ENCODE data around the gene CYBB. TPM values are rescaled to one million over a fixed set of nuclear protein-coding genes. Genes with fewer than 3 reads are reported as not detected.

Gene CYBB
- total and polyA plus RNA-seq, 2 of the 4 experiments (the other 2 are of a cell fraction), result not detected

GRCh38 chrX:37746218-37746941, 33.5 kb upstream of the CYBB start:
- Histone ChIP-seq H3K9ac (ENCODE audit: low read depth, low read length) (no peak overlapping the region), H3K18ac (ENCODE audit: low read depth, low read length) (no peak overlapping the region), H2AK5ac (ENCODE audit: low read depth, low read length) (no peak overlapping the region), H3K23ac (ENCODE audit: low read depth, low read length) (no peak overlapping the region), H4K20me1 (ENCODE audit: insufficient read depth, low read length) (no peaks in the 10 kb centered on the region), H3K4me3 (ENCODE audit: insufficient read depth, low read depth, low read length) (no peak overlapping the region), H3K4me1 (ENCODE audit: control insufficient read depth, insufficient read depth, low read length) (no peaks in the 10 kb centered on the region), H2BK20ac (ENCODE audit: low read depth, low read length) (no peak overlapping the region), H3K4me2 (ENCODE audit: low read depth, low read length) (no peak overlapping the region), H2AK9ac (replicated peaks; ENCODE audit: low read depth, low read length, poor library complexity) (no peak overlapping the region), H4K91ac (ENCODE audit: insufficient read depth, low read depth, low read length) (no peak overlapping the region), H3K27ac (ENCODE audit: insufficient read depth, low read length) (no peak overlapping the region), H2BK15ac (ENCODE audit: low read depth, low read length) (no peak overlapping the region), H4K5ac (ENCODE audit: low read depth, low read length) (no peak overlapping the region), H3K36me3 (ENCODE audit: control insufficient read depth, insufficient read depth, low read length) (no peaks in the 10 kb centered on the region), H3K56ac (ENCODE audit: extremely low read depth, insufficient read depth, low read length) (no peak overlapping the region), H3K9me3 (ENCODE audit: control insufficient read depth, insufficient read depth, low read length) (no peaks in the 10 kb centered on the region), H3K14ac (replicated peaks; ENCODE audit: low read depth, low read length) (no peak overlapping the region), H2AFZ (replicated peaks; ENCODE audit: low read length, poor library complexity) (peak overlapping the region; percentile 33), H3K79me1 (ENCODE audit: low read depth in 1 of 2, low read length in 2 of 2) (no peaks in the 10 kb centered on the region), H2BK5ac (ENCODE audit: low read depth, low read length, poor library complexity, severe bottlenecking) (no peak overlapping the region), H3K4ac (ENCODE audit: low read depth, low read length) (no peak overlapping the region), H3K27me3 (ENCODE audit: control insufficient read depth, insufficient read depth, low read length) (no peaks in the 10 kb centered on the region; the same call in 1 of the 2 replicates), H3K9me1 (ENCODE audit: insufficient read depth, low read length) (no peaks in the 10 kb centered on the region), H2BK120ac (ENCODE audit: low read depth, low read length) (no peak overlapping the region), H4K8ac (ENCODE audit: low read depth in 2 of 2, low read length in 2 of 2) (no peak overlapping the region)
- WGBS, 2 experiments (ENCODE audit: extremely low coverage in 2 of 2, insufficient read length in 1 of 2), result no CpG with 5 or more reads among the region's 7 CpGs
- in situ Hi-C loops (cut with MboI; ENCODE audit: low sequenced_read_pairs) (loop anchor here (10.0 kb wide), 1 partner anchor 428 kb away; no protein-coding TSS in a partner anchor), dilution Hi-C loops (cut with HindIII; ENCODE audit: low sequenced_read_pairs, unreplicated experiment) (no loop called here), intact Hi-C loops (cut with micrococcal nuclease) (no loop called here)
- TF ChIP-seq RAD21 (IDR thresholded peaks at IDR 0.05; ENCODE audit: low read length) (no peak), CEBPB (IDR thresholded peaks at IDR 0.05; ENCODE audit: low read depth, low read length) (no peak), USF2 (IDR thresholded peaks at IDR 0.05; ENCODE audit: low read depth, low read length) (no peak)
- TF ChIP-seq, protein P1, sequence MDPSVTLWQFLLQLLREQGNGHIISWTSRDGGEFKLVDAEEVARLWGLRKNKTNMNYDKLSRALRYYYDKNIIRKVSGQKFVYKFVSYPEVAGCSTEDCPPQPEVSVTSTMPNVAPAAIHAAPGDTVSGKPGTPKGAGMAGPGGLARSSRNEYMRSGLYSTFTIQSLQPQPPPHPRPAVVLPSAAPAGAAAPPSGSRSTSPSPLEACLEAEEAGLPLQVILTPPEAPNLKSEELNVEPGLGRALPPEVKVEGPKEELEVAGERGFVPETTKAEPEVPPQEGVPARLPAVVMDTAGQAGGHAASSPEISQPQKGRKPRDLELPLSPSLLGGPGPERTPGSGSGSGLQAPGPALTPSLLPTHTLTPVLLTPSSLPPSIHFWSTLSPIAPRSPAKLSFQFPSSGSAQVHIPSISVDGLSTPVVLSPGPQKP (IDR thresholded peaks at IDR 0.05; ENCODE audit: borderline replicate concordance, low read depth, low read length), result no peak
- ChIA-PET CTCF (interaction anchor here (0.9 to 1.8 kb wide), 4 partner anchors 10 to 420 kb away, joined by 3 to 21 read pairs (median 6); no protein-coding TSS in a partner anchor), POLR2A (ENCODE audit: unreplicated experiment) (no interaction called here)
- ATAC-seq (ENCODE audit: low read depth) (no peak), DNase-seq (no peak)
- BruUV-seq (replicated peaks), result no TSS peak

All from IMR-90 (cell line).